GM12874 (cell line): ENCODE results near the gene MIDN.

Experiments used
- CTCF ChIP-seq: IDR thresholded peaks from 2 replicates; pipeline ENCODE4 v1.5.1; 2011; ENCODE audit warnings: low read depth, mild to moderate bottlenecking, control low read depth, low read length, moderate library complexity; ENCODE audit not compliant: insufficient read depth

MIDN gene

GRCh38 chr19:1248139-1248785, at the start of gene MIDN:
TSS of gene MIDN (plus strand) at chr19:1248583. CDS start at chr19:1250297, 1,714 bp downstream.
- peak; percentile 50 for TF ChIP-seq CTCF

DNA sequence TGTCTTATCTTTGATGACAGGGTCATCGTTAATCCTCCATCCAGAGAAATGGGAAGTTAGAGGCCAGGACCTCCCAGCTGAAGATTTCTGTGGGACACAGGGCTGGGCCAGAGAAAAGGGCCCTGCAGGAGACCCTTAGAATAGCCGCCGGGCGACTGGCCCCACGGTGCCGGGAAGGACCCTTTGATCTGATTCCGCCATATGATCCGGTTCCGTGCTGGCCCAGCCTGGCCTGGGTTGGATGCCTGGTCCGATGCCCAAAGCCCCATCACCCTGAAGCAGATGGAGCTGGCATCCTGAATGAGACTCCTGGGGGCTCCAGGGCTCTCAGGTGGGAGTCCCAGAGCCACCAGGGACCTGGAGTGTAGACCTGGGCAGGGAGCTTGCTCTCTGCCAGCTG, 48.9 kb upstream of the MIDN start:
- no peak for TF ChIP-seq CTCF

- TF ChIP-seq CTCF: no peak
These were observed 43.0 kb upstream of the MIDN start, which contains the start of gene STK11 for GRCh38 chr19:1205114-1206099. TSS of gene STK11 (plus strand) at chr19:1205778. CDS start at chr19:1206914, 1,136 bp downstream.

- no peak for TF ChIP-seq CTCF
These were observed 42.1 kb upstream of the MIDN start for GRCh38 chr19:1206150-1206863.

DNA sequence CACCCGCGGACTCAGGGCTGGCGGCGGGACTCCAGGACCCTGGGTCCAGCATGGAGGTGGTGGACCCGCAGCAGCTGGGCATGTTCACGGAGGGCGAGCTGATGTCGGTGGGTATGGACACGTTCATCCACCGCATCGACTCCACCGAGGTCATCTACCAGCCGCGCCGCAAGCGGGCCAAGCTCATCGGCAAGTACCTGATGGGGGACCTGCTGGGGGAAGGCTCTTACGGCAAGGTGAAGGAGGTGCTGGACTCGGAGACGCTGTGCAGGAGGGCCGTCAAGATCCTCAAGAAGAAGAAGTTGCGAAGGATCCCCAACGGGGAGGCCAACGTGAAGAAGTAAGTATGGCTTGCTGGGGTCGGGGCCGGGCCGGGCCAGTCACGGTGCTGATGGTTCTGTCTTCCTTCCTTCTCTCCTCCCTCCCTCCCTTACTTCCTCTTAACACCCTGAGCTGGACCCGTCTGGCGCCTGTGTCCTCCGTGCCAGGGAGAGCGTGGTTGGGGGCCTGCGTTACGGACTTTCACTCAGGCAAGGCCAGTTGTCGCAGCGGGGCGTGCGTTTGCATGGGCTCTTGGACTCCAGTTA, 41.4 kb upstream of the MIDN start:
- TF ChIP-seq CTCF: no peak

DNA sequence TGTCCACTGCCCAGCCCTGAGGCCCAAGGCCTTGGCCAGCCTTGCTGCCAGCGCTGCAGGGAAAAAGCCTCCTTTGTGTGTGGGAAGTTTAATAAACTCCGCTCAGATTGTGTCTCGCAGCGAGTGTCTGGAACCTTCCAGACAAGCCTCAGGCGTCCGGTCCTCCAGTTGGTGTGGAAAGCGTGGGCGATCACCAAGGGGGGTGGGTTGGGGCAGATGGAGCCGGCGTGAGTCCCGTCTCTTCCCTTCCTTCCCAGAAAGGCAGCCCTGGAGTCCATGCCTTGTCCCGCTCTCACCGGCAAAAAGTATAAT, 38.2 kb upstream of the MIDN start:
- no peak for TF ChIP-seq CTCF
